ENCODE measurements around the gene SRP14.

The SRP14 gene

GRCh38 chr15:40048211-40048792, 9.3 kb upstream of the SRP14 start:
- peak; percentile 67 for DNase-seq (ENCODE audit: extremely low read depth, insufficient read length)
- TF ChIP-seq CTCF (IDR thresholded peaks at IDR 0.05; ENCODE audit: insufficient read depth, low read length, poor library complexity, severe bottlenecking): no peak
- Histone ChIP-seq H3K27me3 (replicated peaks; ENCODE audit: control insufficient read depth, insufficient read depth, low read length) (no peaks in the 10 kb centered on the region), H3K4me3 (replicated peaks; ENCODE audit: low read depth, low read length) (no peak overlapping the region), H3K36me3 (ENCODE audit: control insufficient read depth, insufficient read depth, low read length) (no peaks in the 10 kb centered on the region)

- peak; percentile 77 for DNase-seq (ENCODE audit: extremely low read depth, insufficient read length)
- no peaks in the 10 kb centered on the region for H3K27me3 ChIP-seq (replicated peaks; ENCODE audit: control insufficient read depth, insufficient read depth, low read length)
- no peak for TF ChIP-seq CTCF (IDR thresholded peaks at IDR 0.05; ENCODE audit: insufficient read depth, low read length, poor library complexity, severe bottlenecking)
- H3K4me3 ChIP-seq (replicated peaks; ENCODE audit: low read depth, low read length): no peak overlapping the region
- no peaks in the 10 kb centered on the region for H3K36me3 ChIP-seq (ENCODE audit: control insufficient read depth, insufficient read depth, low read length)
These were observed 8.6 kb upstream of the SRP14 start for GRCh38 chr15:40047415-40048210.

- DNase-seq (ENCODE audit: extremely low read depth, insufficient read length): no peak
These were observed 7.9 kb upstream of the SRP14 start for GRCh38 chr15:40046721-40047414.

GRCh38 chr15:40045572-40046217, 6.7 kb upstream of the SRP14 start:
- Histone ChIP-seq H3K4me3 (replicated peaks; ENCODE audit: low read depth, low read length) (peak overlapping the region; percentile 15), H3K36me3 (ENCODE audit: control insufficient read depth, insufficient read depth, low read length) (no peaks in the 10 kb centered on the region), H3K27me3 (replicated peaks; ENCODE audit: control insufficient read depth, insufficient read depth, low read length) (no peaks in the 10 kb centered on the region)
- TF ChIP-seq CTCF (IDR thresholded peaks at IDR 0.05; ENCODE audit: insufficient read depth, low read length, poor library complexity, severe bottlenecking): no peak
- no peak for DNase-seq (ENCODE audit: extremely low read depth, insufficient read length)

More at GRCh38 chr15:40046721-40047414, 7.9 kb upstream of the SRP14 start:
- no peak overlapping the region for H3K4me3 ChIP-seq (replicated peaks; ENCODE audit: low read depth, low read length)
- H3K36me3 ChIP-seq (ENCODE audit: control insufficient read depth, insufficient read depth, low read length): no peaks in the 10 kb centered on the region
- H3K27me3 ChIP-seq (replicated peaks; ENCODE audit: control insufficient read depth, insufficient read depth, low read length): no peaks in the 10 kb centered on the region
- peak; percentile 14 for TF ChIP-seq CTCF (IDR thresholded peaks at IDR 0.05; ENCODE audit: insufficient read depth, low read length, poor library complexity, severe bottlenecking)

- Histone ChIP-seq H3K36me3 (ENCODE audit: control insufficient read depth, insufficient read depth, low read length) (no peaks in the 10 kb centered on the region), H3K27me3 (replicated peaks; ENCODE audit: control insufficient read depth, insufficient read depth, low read length) (no peaks in the 10 kb centered on the region), H3K4me3 (replicated peaks; ENCODE audit: low read depth, low read length) (peak overlapping the region; percentile 15)
- TF ChIP-seq CTCF (IDR thresholded peaks at IDR 0.05; ENCODE audit: insufficient read depth, low read length, poor library complexity, severe bottlenecking): peak; percentile 97
- DNase-seq (ENCODE audit: extremely low read depth, insufficient read length): peak; percentile 83
These were observed 6.0 kb upstream of the SRP14 start for GRCh38 chr15:40044717-40045571.

Data from GM06990 (cell line).